Measurements from ENCODE around the gene EFNA5.

Gene EFNA5

GRCh38 chr5:107544967-107545366, 125.8 kb downstream of the EFNA5 start:
- H3K36me3 ChIP-seq (ENCODE audit: insufficient read depth, low read length), result no peaks in the 10 kb centered on the region
- H3K27ac ChIP-seq (ENCODE audit: low read depth, low read length, poor library complexity, severe bottlenecking), result peak overlapping the region; percentile 71
- H3K9me2 ChIP-seq (ENCODE audit: low read depth, low read length), result no peaks in the 10 kb centered on the region
- no peaks in the 10 kb centered on the region for H3K79me2 ChIP-seq (ENCODE audit: insufficient read depth, low read length)
- no peaks in the 10 kb centered on the region for H3F3A ChIP-seq (ENCODE audit: insufficient read depth, low read length)
- no peaks in the 10 kb centered on the region for H3K27me3 ChIP-seq (ENCODE audit: insufficient read depth, low read length)
- H3K4me2 ChIP-seq (ENCODE audit: low read length), result peak overlapping the region; percentile 13; the same call in 1 of the 2 replicates
- H2AFZ ChIP-seq (ENCODE audit: low read length), result 0 out of 2 replicates have a peak overlapping the region, but pooled peaks have one; percentile 10
- no peaks in the 10 kb centered on the region for H3K9me3 ChIP-seq (ENCODE audit: low read length)
- no peak overlapping the region for H3K4me3 ChIP-seq (ENCODE audit: low read depth, low read length, poor library complexity, severe bottlenecking)
- TF ChIP-seq EZH2 (IDR thresholded peaks at IDR 0.05; ENCODE audit: borderline replicate concordance, low read length), result no peak
- no peak for TF ChIP-seq CTCF (IDR thresholded peaks at IDR 0.05; ENCODE audit: low read length)
- no peak overlapping the region for H3K9ac ChIP-seq (ENCODE audit: low read length)
- H4K20me1 ChIP-seq (ENCODE audit: insufficient read depth, low read length), result no peaks in the 10 kb centered on the region
- peaks cover 91% of the 10 kb centered on the region for H3K4me1 ChIP-seq (ENCODE audit: insufficient read depth, low read length, severe bottlenecking)

GRCh38 chr5:107544476-107544875, 126.3 kb downstream of the EFNA5 start:
- Histone ChIP-seq H3K4me1 (ENCODE audit: insufficient read depth, low read length, severe bottlenecking) (peaks cover 91% of the 10 kb centered on the region), H3K9me3 (ENCODE audit: low read length) (no peaks in the 10 kb centered on the region), H3K27ac (ENCODE audit: low read depth, low read length, poor library complexity, severe bottlenecking) (peak overlapping the region; percentile 71), H3F3A (ENCODE audit: insufficient read depth, low read length) (no peaks in the 10 kb centered on the region), H3K9ac (ENCODE audit: low read length) (no peak overlapping the region), H2AFZ (ENCODE audit: low read length) (no peak overlapping the region), H3K27me3 (ENCODE audit: insufficient read depth, low read length) (no peaks in the 10 kb centered on the region), H3K9me2 (ENCODE audit: low read depth, low read length) (no peaks in the 10 kb centered on the region), H3K4me2 (ENCODE audit: low read length) (no peak overlapping the region; the same call in 1 of the 2 replicates), H3K36me3 (ENCODE audit: insufficient read depth, low read length) (no peaks in the 10 kb centered on the region), H3K4me3 (ENCODE audit: low read depth, low read length, poor library complexity, severe bottlenecking) (no peak overlapping the region), H3K79me2 (ENCODE audit: insufficient read depth, low read length) (no peaks in the 10 kb centered on the region), H4K20me1 (ENCODE audit: insufficient read depth, low read length) (no peaks in the 10 kb centered on the region)
- TF ChIP-seq CTCF (IDR thresholded peaks at IDR 0.05; ENCODE audit: low read length) (no peak), EZH2 (IDR thresholded peaks at IDR 0.05; ENCODE audit: borderline replicate concordance, low read length) (no peak)

- TF ChIP-seq EZH2 (IDR thresholded peaks at IDR 0.05; ENCODE audit: borderline replicate concordance, low read length) (no peak), CTCF (IDR thresholded peaks at IDR 0.05; ENCODE audit: low read length) (no peak)
- Histone ChIP-seq H4K20me1 (ENCODE audit: insufficient read depth, low read length) (no peaks in the 10 kb centered on the region), H3K4me3 (ENCODE audit: low read depth, low read length, poor library complexity, severe bottlenecking) (no peak overlapping the region), H3K79me2 (ENCODE audit: insufficient read depth, low read length) (no peaks in the 10 kb centered on the region), H3K9me2 (ENCODE audit: low read depth, low read length) (no peaks in the 10 kb centered on the region), H3K36me3 (ENCODE audit: insufficient read depth, low read length) (no peaks in the 10 kb centered on the region), H3K27me3 (ENCODE audit: insufficient read depth, low read length) (no peaks in the 10 kb centered on the region), H3K4me2 (ENCODE audit: low read length) (no peak overlapping the region), H3K27ac (ENCODE audit: low read depth, low read length, poor library complexity, severe bottlenecking) (peak overlapping the region; percentile 71), H3K4me1 (ENCODE audit: insufficient read depth, low read length, severe bottlenecking) (peaks cover 91% of the 10 kb centered on the region), H3F3A (ENCODE audit: insufficient read depth, low read length) (no peaks in the 10 kb centered on the region), H2AFZ (ENCODE audit: low read length) (no peak overlapping the region), H3K9me3 (ENCODE audit: low read length) (no peaks in the 10 kb centered on the region), H3K9ac (ENCODE audit: low read length) (no peak overlapping the region)
Observed at GRCh38 chr5:107543868-107544267, 126.9 kb downstream of the EFNA5 start.

Measured in OCI-LY1 (cell line).